Measurements from ENCODE around the gene AHNAK. TPM values are rescaled to one million over a fixed set of nuclear protein-coding genes. Genes with fewer than 3 reads are reported as not detected.

AHNAK gene
- total and polyA plus RNA-seq, 2 donors (not counting 3 experiments of a cell fraction or from before 2014, with no cell fraction given) = 35.2 to 436 TPM

GRCh38 chr11:62492586-62492985, 54.0 kb downstream of the AHNAK start:
- Histone ChIP-seq H3K36me3 (ENCODE audit: control insufficient read depth in 2 of 2, extremely low read depth in 1 of 2, insufficient read depth in 2 of 2, low read length in 2 of 2) (no peaks in the 10 kb centered on the region), H3K9me1 (replicated peaks; ENCODE audit: control insufficient read depth, extremely low read depth, insufficient read depth, low read length) (no peaks in the 10 kb centered on the region), H3K79me2 (ENCODE audit: control insufficient read depth, insufficient read depth, low read length) (no peaks in the 10 kb centered on the region), H3K27me3 (ENCODE audit: control insufficient read depth in 2 of 2, insufficient read depth in 2 of 2, low read length in 2 of 2) (no peaks in the 10 kb centered on the region), H3K9me3 (replicated peaks; ENCODE audit: control insufficient read depth, insufficient read depth, low read length) (no peaks in the 10 kb centered on the region), H3K4me1 (ENCODE audit: control insufficient read depth, extremely low read depth, insufficient read depth, low read length) (peaks cover 8% of the 10 kb centered on the region), H3K4me2 (ENCODE audit: insufficient read depth, low read length) (no peak overlapping the region), H2AFZ (ENCODE audit: low read depth, low read length) (no peak overlapping the region), H4K20me1 (replicated peaks; ENCODE audit: control insufficient read depth, extremely low read depth, insufficient read depth, low read length) (no peaks in the 10 kb centered on the region), H3K4me3 (replicated peaks in 1 of 3; ENCODE audit: insufficient read depth in 1 of 3, low read depth in 1 of 3, low read length in 3 of 3) (no peak overlapping the region), H3K9ac (replicated peaks; ENCODE audit: extremely low read depth, insufficient read depth, low read length) (no peak overlapping the region), H3K27ac (ENCODE audit: insufficient read depth, low read depth, low read length) (no peak overlapping the region)
- dilution Hi-C loops (cut with MboI; ENCODE audit: extremely low pct_ligation_motif_present, low sequenced_read_pairs) (no loop called here), intact Hi-C loops (cut with micrococcal nuclease) (no loop called here)
- CTCF ChIA-PET = no interaction called here
- no peak for DNase-seq (ENCODE audit: low read depth, low spot score)
- BruUV-seq (replicated peaks) = no TSS peak
- FAIRE-seq = no peak
- TF ChIP-seq POLR2AphosphoS5 (IDR thresholded peaks at IDR 0.05; ENCODE audit: insufficient read depth, low read depth, low read length) (no peak), MAX (IDR thresholded peaks at IDR 0.05; ENCODE audit: insufficient read depth, insufficient read length) (no peak), FOS (IDR thresholded peaks at IDR 0.05; ENCODE audit: borderline replicate concordance, insufficient read depth, low read length) (no peak), JUN (IDR thresholded peaks at IDR 0.05; ENCODE audit: borderline replicate concordance, insufficient read depth, insufficient read length, low read depth) (no peak), POLR2A (IDR thresholded peaks at IDR 0.05; ENCODE audit: low read depth, low read length) (no peak), GATA2 (IDR thresholded peaks at IDR 0.05; ENCODE audit: insufficient read depth, insufficient read length, low read depth, low read length) (no peak), EZH2 (IDR thresholded peaks at IDR 0.05; ENCODE audit: borderline replicate concordance, low read depth, low read length, severe bottlenecking) (no peak), MYC (IDR thresholded peaks at IDR 0.05; ENCODE audit: low read depth, low read length) (no peak), CTCF (IDR thresholded peaks at IDR 0.05; ENCODE audit: extremely low read depth in 1 of 2, insufficient read depth in 1 of 2, low read depth in 1 of 2, low read length in 2 of 2) (no peak)
- POLR2A ChIA-PET = no interaction called here
